HepG2 (cell line): ENCODE results near the gene TMEM107. TPM values are rescaled to one million over a fixed set of nuclear protein-coding genes. Genes with fewer than 3 reads are reported as not detected.

ENCODE experiments used
- DPF2 ChIP-seq: sonication (generic); formaldehyde crosslinking; IDR thresholded peaks from 2 replicates; pipeline ENCODE4 v1.4.0; 2020; ENCODE audit warnings: mild to moderate bottlenecking, low read depth, missing genetic modification reagents, borderline replicate concordance
- EED ChIP-seq: sonication (generic); formaldehyde crosslinking; IDR thresholded peaks from 2 replicates; pipeline ENCODE4 v1.5.0; 2020; ENCODE audit warnings: mild to moderate bottlenecking, missing genetic modification reagents
- ETV5 ChIP-seq: IDR thresholded peaks from 2 replicates; pipeline ENCODE4 v1.6.1; 2018; ENCODE audit warnings: missing biosample characterization, missing genetic modification reagents, inconsistent platforms, borderline replicate concordance
- FIP1L1 ChIP-seq: fragments of 200-400 bp; formaldehyde crosslinking; IDR thresholded peaks from 2 replicates; pipeline ENCODE4 v1.6.1; 2018; ENCODE audit warnings: low read depth, mild to moderate bottlenecking, low read length, moderate library complexity, borderline replicate concordance; ENCODE audit not compliant: insufficient read depth
- HDAC1 ChIP-seq: sonication (generic); formaldehyde crosslinking; IDR thresholded peaks from 2 replicates; pipeline ENCODE4 v1.5.1; 2020; ENCODE audit warnings: mild to moderate bottlenecking, missing genetic modification reagents
- KAT2B ChIP-seq: fragments of 150-350 bp; IDR thresholded peaks from 2 replicates; pipeline ENCODE4 v1.6.1; 2014; ENCODE audit warnings: low read depth, low read length, borderline replicate concordance
- KLF11 ChIP-seq: IDR thresholded peaks from 2 replicates; pipeline ENCODE4 v1.6.1; 2016; ENCODE audit warnings: missing compliant biosample characterization
- KLF6 ChIP-seq: IDR thresholded peaks from 2 replicates; pipeline ENCODE4 v1.8.0; 2016; ENCODE audit warnings: missing biosample characterization, missing genetic modification reagents
- MAFK ChIP-seq, 2 experiments: IDR thresholded peaks in 1 of 2; conservative IDR thresholded peaks in 1 of 2; 2 replicates each; pipeline ENCODE4 v1.6.1; 2011; ENCODE audit warnings: improper control_type of control experiment in 2 of 2, low read length in 2 of 2
- SUZ12 ChIP-seq: fragments of 150-350 bp; IDR thresholded peaks from 2 replicates; pipeline ENCODE4 v1.6.1; 2014; ENCODE audit warnings: low read depth, low read length
- TMF1 ChIP-seq: sonication (generic); formaldehyde crosslinking; IDR thresholded peaks from 2 replicates; pipeline ENCODE4 v1.8.1; 2022; ENCODE audit warnings: low read depth, missing genetic modification reagents
- TP53 ChIP-seq: sonication (generic); formaldehyde crosslinking; conservative IDR thresholded peaks from 2 replicates; pipeline ENCODE4 v1.4.0; 2020; ENCODE audit warnings: missing genetic modification reagents
- ZNF225 ChIP-seq: sonication (generic); formaldehyde crosslinking; IDR thresholded peaks from 2 replicates; pipeline ENCODE4 v1.4.0; 2020; ENCODE audit warnings: mild to moderate bottlenecking, missing genetic modification reagents
- ZNF256 ChIP-seq: sonication (generic); formaldehyde crosslinking; conservative IDR thresholded peaks from 2 replicates; pipeline ENCODE4 v1.4.0; 2020; ENCODE audit warnings: missing genetic modification reagents
- ZNF382 ChIP-seq: sonication (generic); formaldehyde crosslinking; IDR thresholded peaks from 2 replicates; pipeline ENCODE4 v1.5.0; 2020; ENCODE audit warnings: missing genetic modification reagents, mild to moderate bottlenecking, borderline replicate concordance
- ZNF761 ChIP-seq: sonication (generic); formaldehyde crosslinking; conservative IDR thresholded peaks from 2 replicates; pipeline ENCODE4 v1.4.0; 2020; ENCODE audit warnings: mild to moderate bottlenecking, missing genetic modification reagents
- ZSCAN31 ChIP-seq: sonication (generic); formaldehyde crosslinking; IDR thresholded peaks from 2 replicates; pipeline ENCODE4 v1.5.0; 2020; ENCODE audit warnings: low read depth, mild to moderate bottlenecking, missing genetic modification reagents
- polyA plus RNA-seq, 8 experiments: library from polyadenylated mRNA; depleted of rRNA in 3 of 8; stranded (reverse) in 7 of 8; unstranded in 1 of 8; fragments of >200 nt; fragmentation: Illumina TruSeq in 4 of 8; extraction: Trizol in 4 of 8; gene quantifications; 2 replicates each; pipeline versions ENCODE4 v1.2.1 to v1.2.3, GENCODE V29; 2011 to 2016; ENCODE audit warnings: low read depth in 4 of 8, missing spikeins in 1 of 8, mixed read lengths in 1 of 8; ENCODE audit not compliant: insufficient read depth in 1 of 8
- total RNA-seq, 5 experiments: library from RNA; depleted of rRNA; stranded (reverse); fragments of >200 nt; fragmentation: Illumina TruSeq; extraction: Trizol; gene quantifications; 2 replicates each; pipeline ENCODE4 v1.2.3, GENCODE V29; 2016; ENCODE audit warnings: low read depth in 1 of 5
- TF ChIP-seq, protein P1 (sequence below): sonication (generic); formaldehyde crosslinking; IDR thresholded peaks from 2 replicates; pipeline ENCODE4 v1.4.0; 2020; ENCODE audit warnings: missing genetic modification reagents, borderline replicate concordance
- TF ChIP-seq, protein P2 (sequence below): sonication (generic); formaldehyde crosslinking; IDR thresholded peaks from 2 replicates; pipeline ENCODE4 v1.5.0; 2020; ENCODE audit warnings: missing genetic modification reagents
- TF ChIP-seq, protein P3 (sequence below): sonication (generic); formaldehyde crosslinking; IDR thresholded peaks from 2 replicates; pipeline ENCODE4 v1.9.0; 2021; ENCODE audit warnings: missing genetic modification reagents, borderline replicate concordance
- TF ChIP-seq, protein P4 (sequence below): sonication (generic); formaldehyde crosslinking; IDR thresholded peaks from 2 replicates; pipeline ENCODE4 v1.4.0; 2020; ENCODE audit warnings: missing genetic modification reagents

Gene TMEM107
- total and polyA plus RNA-seq, 2 of the 13 experiments (the other 11 are each of a cell fraction or from before 2014, with no cell fraction given) = 7.2 to 15.3 TPM

DNA sequence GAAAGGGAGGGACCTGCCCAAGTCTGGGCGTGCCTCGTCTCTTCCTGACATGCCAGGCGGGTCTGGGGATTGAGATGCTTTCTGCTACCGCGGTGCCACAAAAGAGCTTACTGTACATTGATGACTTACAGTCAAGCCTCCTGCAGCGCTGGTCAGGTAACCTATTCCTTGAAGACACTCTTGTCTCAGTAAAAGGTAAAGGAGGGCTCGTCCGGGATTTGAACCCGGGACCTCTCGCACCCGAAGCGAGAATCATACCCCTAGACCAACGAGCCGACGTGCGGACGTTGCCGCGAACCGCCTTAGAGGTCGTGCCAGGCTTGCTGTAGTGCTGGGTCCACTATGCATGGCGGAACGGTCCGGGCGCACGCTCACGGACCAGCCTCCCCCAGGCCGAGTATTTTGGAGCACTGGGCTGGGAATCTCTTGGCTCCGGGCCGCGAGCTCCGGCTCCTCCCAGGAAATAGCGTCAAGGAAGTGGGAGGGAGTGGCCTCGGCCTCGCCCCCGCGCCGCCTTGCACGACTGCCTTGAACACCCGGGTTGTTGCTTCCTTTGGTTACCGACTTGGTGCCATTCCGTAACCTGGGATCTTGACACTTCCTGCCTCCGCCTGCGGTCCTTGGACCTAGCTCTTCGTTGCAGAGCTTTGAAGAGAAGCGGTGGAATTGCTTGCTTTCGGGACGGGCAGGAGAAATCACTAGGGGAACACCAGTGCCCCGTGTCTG, 46.6 kb upstream of the TMEM107 start (continued):
- TF ChIP-seq, protein P1, sequence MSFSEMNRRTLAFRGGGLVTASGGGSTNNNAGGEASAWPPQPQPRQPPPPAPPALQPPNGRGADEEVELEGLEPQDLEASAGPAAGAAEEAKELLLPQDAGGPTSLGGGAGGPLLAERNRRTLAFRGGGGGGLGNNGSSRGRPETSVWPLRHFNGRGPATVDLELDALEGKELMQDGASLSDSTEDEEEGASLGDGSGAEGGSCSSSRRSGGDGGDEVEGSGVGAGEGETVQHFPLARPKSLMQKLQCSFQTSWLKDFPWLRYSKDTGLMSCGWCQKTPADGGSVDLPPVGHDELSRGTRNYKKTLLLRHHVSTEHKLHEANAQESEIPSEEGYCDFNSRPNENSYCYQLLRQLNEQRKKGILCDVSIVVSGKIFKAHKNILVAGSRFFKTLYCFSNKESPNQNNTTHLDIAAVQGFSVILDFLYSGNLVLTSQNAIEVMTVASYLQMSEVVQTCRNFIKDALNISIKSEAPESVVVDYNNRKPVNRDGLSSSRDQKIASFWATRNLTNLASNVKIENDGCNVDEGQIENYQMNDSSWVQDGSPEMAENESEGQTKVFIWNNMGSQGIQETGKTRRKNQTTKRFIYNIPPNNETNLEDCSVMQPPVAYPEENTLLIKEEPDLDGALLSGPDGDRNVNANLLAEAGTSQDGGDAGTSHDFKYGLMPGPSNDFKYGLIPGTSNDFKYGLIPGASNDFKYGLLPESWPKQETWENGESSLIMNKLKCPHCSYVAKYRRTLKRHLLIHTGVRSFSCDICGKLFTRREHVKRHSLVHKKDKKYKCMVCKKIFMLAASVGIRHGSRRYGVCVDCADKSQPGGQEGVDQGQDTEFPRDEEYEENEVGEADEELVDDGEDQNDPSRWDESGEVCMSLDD (CRISPR knock-in tag) = no peak; the same call in 1 of the 2 replicates
- TF ChIP-seq, protein P2, sequence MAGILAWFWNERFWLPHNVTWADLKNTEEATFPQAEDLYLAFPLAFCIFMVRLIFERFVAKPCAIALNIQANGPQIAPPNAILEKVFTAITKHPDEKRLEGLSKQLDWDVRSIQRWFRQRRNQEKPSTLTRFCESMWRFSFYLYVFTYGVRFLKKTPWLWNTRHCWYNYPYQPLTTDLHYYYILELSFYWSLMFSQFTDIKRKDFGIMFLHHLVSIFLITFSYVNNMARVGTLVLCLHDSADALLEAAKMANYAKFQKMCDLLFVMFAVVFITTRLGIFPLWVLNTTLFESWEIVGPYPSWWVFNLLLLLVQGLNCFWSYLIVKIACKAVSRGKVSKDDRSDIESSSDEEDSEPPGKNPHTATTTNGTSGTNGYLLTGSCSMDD (CRISPR knock-in tag) = 0 out of 2 replicates have a peak, but pooled peaks have one; percentile 8
- TF ChIP-seq KLF6 (CRISPR knock-in tag) = no peak
- TF ChIP-seq, protein P3, sequence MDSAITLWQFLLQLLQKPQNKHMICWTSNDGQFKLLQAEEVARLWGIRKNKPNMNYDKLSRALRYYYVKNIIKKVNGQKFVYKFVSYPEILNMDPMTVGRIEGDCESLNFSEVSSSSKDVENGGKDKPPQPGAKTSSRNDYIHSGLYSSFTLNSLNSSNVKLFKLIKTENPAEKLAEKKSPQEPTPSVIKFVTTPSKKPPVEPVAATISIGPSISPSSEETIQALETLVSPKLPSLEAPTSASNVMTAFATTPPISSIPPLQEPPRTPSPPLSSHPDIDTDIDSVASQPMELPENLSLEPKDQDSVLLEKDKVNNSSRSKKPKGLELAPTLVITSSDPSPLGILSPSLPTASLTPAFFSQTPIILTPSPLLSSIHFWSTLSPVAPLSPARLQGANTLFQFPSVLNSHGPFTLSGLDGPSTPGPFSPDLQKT = no peak
- peak; percentile 55; the same call in 1 of the 2 replicates for TF ChIP-seq ZNF256 (CRISPR knock-in tag)
- TF ChIP-seq ZSCAN31 (CRISPR knock-in tag) = peak; percentile 37; the same call in 1 of the 2 replicates
- TF ChIP-seq FIP1L1 = 0 out of 2 replicates have a peak, but pooled peaks have one; percentile 38
- TF ChIP-seq, protein P4, sequence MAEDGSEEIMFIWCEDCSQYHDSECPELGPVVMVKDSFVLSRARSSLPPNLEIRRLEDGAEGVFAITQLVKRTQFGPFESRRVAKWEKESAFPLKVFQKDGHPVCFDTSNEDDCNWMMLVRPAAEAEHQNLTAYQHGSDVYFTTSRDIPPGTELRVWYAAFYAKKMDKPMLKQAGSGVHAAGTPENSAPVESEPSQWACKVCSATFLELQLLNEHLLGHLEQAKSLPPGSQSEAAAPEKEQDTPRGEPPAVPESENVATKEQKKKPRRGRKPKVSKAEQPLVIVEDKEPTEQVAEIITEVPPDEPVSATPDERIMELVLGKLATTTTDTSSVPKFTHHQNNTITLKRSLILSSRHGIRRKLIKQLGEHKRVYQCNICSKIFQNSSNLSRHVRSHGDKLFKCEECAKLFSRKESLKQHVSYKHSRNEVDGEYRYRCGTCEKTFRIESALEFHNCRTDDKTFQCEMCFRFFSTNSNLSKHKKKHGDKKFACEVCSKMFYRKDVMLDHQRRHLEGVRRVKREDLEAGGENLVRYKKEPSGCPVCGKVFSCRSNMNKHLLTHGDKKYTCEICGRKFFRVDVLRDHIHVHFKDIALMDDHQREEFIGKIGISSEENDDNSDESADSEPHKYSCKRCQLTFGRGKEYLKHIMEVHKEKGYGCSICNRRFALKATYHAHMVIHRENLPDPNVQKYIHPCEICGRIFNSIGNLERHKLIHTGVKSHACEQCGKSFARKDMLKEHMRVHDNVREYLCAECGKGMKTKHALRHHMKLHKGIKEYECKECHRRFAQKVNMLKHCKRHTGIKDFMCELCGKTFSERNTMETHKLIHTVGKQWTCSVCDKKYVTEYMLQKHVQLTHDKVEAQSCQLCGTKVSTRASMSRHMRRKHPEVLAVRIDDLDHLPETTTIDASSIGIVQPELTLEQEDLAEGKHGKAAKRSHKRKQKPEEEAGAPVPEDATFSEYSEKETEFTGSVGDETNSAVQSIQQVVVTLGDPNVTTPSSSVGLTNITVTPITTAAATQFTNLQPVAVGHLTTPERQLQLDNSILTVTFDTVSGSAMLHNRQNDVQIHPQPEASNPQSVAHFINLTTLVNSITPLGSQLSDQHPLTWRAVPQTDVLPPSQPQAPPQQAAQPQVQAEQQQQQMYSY = peak; percentile 65; the same call in 1 of the 2 replicates
- TF ChIP-seq KAT2B = no peak
- no peak; the same call in 1 of the 2 replicates for TF ChIP-seq ETV5 (CRISPR knock-in tag)
- peak; percentile 73 for TF ChIP-seq HDAC1 (CRISPR knock-in tag)
- no peak for TF ChIP-seq DPF2
- TF ChIP-seq EED (CRISPR knock-in tag) = peak; percentile 68; the same call in 1 of the 2 replicates
- peak; percentile 92; the same call in 1 of the 2 replicates for TF ChIP-seq TMF1
- no peak for TF ChIP-seq KLF11 (CRISPR knock-in tag)
- no peak for TF ChIP-seq TP53
- no peak for TF ChIP-seq SUZ12
- no peak for TF ChIP-seq MAFK (conservative IDR thresholded peaks at IDR 0.05 in 1 of 2, IDR thresholded peaks at IDR 0.05 in 1 of 2; ENCODE audit: low read length in 2 of 2)
- TF ChIP-seq ZNF225 (CRISPR knock-in tag) = peak; percentile 66; the same call in 1 of the 2 replicates
- no peak for TF ChIP-seq ZNF761 (CRISPR knock-in tag)
- no peak for TF ChIP-seq ZNF382 (CRISPR knock-in tag)
